ENCODE data around the gene TMEM238L. TPM values are rescaled to one million over a fixed set of nuclear protein-coding genes. Genes with fewer than 3 reads are reported as not detected.

The TMEM238L gene
- total and polyA plus RNA-seq, 2 donors (not counting 3 experiments of a cell fraction or from before 2014, with no cell fraction given): not detected

GRCh38 chr17:10761281-10761680, 42.6 kb downstream of the TMEM238L start:
- H3K4me2 ChIP-seq (ENCODE audit: insufficient read depth, low read length): no peak overlapping the region
- H3K9me1 ChIP-seq (replicated peaks; ENCODE audit: control insufficient read depth, extremely low read depth, insufficient read depth, low read length): no peaks in the 10 kb centered on the region
- dilution Hi-C loops (cut with MboI; ENCODE audit: extremely low pct_ligation_motif_present, low sequenced_read_pairs) (no loop called here), intact Hi-C loops (cut with micrococcal nuclease) (no loop called here)
- H3K79me2 ChIP-seq (ENCODE audit: control insufficient read depth, insufficient read depth, low read length): no peaks in the 10 kb centered on the region
- no peaks in the 10 kb centered on the region for H3K36me3 ChIP-seq (ENCODE audit: control insufficient read depth in 2 of 2, extremely low read depth in 1 of 2, insufficient read depth in 2 of 2, low read length in 2 of 2)
- H3K4me3 ChIP-seq (replicated peaks in 1 of 3; ENCODE audit: insufficient read depth in 1 of 3, low read depth in 1 of 3, low read length in 3 of 3): no peak overlapping the region
- BruUV-seq (replicated peaks): no TSS peak
- no peaks in the 10 kb centered on the region for H3K4me1 ChIP-seq (ENCODE audit: control insufficient read depth, extremely low read depth, insufficient read depth, low read length)
- FAIRE-seq (no peak), DNase-seq (ENCODE audit: low read depth, low spot score) (no peak)
- no peaks in the 10 kb centered on the region for H4K20me1 ChIP-seq (replicated peaks; ENCODE audit: control insufficient read depth, extremely low read depth, insufficient read depth, low read length)
- ChIA-PET CTCF (no interaction called here), POLR2A (no interaction called here)
- no peak overlapping the region for H2AFZ ChIP-seq (ENCODE audit: low read depth, low read length)
- no peak overlapping the region for H3K27ac ChIP-seq (ENCODE audit: insufficient read depth, low read depth, low read length)
- TF ChIP-seq POLR2A (IDR thresholded peaks at IDR 0.05; ENCODE audit: low read depth, low read length): no peak
- TF ChIP-seq FOS (IDR thresholded peaks at IDR 0.05; ENCODE audit: borderline replicate concordance, insufficient read depth, low read length): no peak
- H3K9ac ChIP-seq (replicated peaks; ENCODE audit: extremely low read depth, insufficient read depth, low read length): no peak overlapping the region
- no peaks in the 10 kb centered on the region for H3K27me3 ChIP-seq (ENCODE audit: control insufficient read depth in 2 of 2, insufficient read depth in 2 of 2, low read length in 2 of 2)
- H3K9me3 ChIP-seq (replicated peaks; ENCODE audit: control insufficient read depth, insufficient read depth, low read length): no peaks in the 10 kb centered on the region

GRCh38 chr17:10758062-10758461, 45.8 kb downstream of the TMEM238L start:
- Histone ChIP-seq H3K4me1 (ENCODE audit: control insufficient read depth, extremely low read depth, insufficient read depth, low read length) (no peaks in the 10 kb centered on the region), H3K36me3 (ENCODE audit: control insufficient read depth in 2 of 2, extremely low read depth in 1 of 2, insufficient read depth in 2 of 2, low read length in 2 of 2) (no peaks in the 10 kb centered on the region), H3K9ac (replicated peaks; ENCODE audit: extremely low read depth, insufficient read depth, low read length) (no peak overlapping the region), H3K27me3 (ENCODE audit: control insufficient read depth in 2 of 2, insufficient read depth in 2 of 2, low read length in 2 of 2) (no peaks in the 10 kb centered on the region), H3K27ac (ENCODE audit: insufficient read depth, low read depth, low read length) (no peak overlapping the region), H3K79me2 (ENCODE audit: control insufficient read depth, insufficient read depth, low read length) (no peaks in the 10 kb centered on the region), H3K4me2 (ENCODE audit: insufficient read depth, low read length) (no peak overlapping the region), H3K4me3 (replicated peaks in 1 of 3; ENCODE audit: insufficient read depth in 1 of 3, low read depth in 1 of 3, low read length in 3 of 3) (no peak overlapping the region), H3K9me1 (replicated peaks; ENCODE audit: control insufficient read depth, extremely low read depth, insufficient read depth, low read length) (no peaks in the 10 kb centered on the region), H3K9me3 (replicated peaks; ENCODE audit: control insufficient read depth, insufficient read depth, low read length) (no peaks in the 10 kb centered on the region), H2AFZ (ENCODE audit: low read depth, low read length) (no peak overlapping the region), H4K20me1 (replicated peaks; ENCODE audit: control insufficient read depth, extremely low read depth, insufficient read depth, low read length) (no peaks in the 10 kb centered on the region)
- ChIA-PET POLR2A (no interaction called here), CTCF (no interaction called here)
- intact Hi-C loops (cut with micrococcal nuclease): no loop called here
- TF ChIP-seq GATA2 (IDR thresholded peaks at IDR 0.05; ENCODE audit: insufficient read depth, insufficient read length, low read depth, low read length) (no peak), POLR2AphosphoS5 (IDR thresholded peaks at IDR 0.05; ENCODE audit: insufficient read depth, low read depth, low read length) (no peak), FOS (IDR thresholded peaks at IDR 0.05; ENCODE audit: borderline replicate concordance, insufficient read depth, low read length) (no peak)
- FAIRE-seq: no peak
- DNase-seq (ENCODE audit: low read depth, low spot score): no peak
- no TSS peak for BruUV-seq (replicated peaks)
- dilution Hi-C loops (cut with MboI; ENCODE audit: extremely low pct_ligation_motif_present, low sequenced_read_pairs): no loop called here

Data from endothelial cell of umbilical vein (primary cell).